ENCODE measurements around the gene TBC1D2B. TPM values are rescaled to one million over a fixed set of nuclear protein-coding genes. Genes with fewer than 3 reads are reported as not detected.
"Not testable (repeated sequence)": the region's sequence is repeated elsewhere in the genome, so short reads cannot be mapped to it uniquely, and the experiment has no call there.

Gene TBC1D2B
- total and polyA plus RNA-seq, 8 donors, result 9.3 to 61.7 (median 38.8) TPM

- Histone ChIP-seq H3K27ac (peak overlapping the region; percentile 50 to 81 (median 80)), H3K4me1 (peaks cover 44 to 84% (median 73%) of the 10 kb centered on the region in 4 donors)
- intact Hi-C loops (cut with DNase I; ENCODE audit: low total_unique reads); H3K36me3 ChIP-seq; H3K9me3 ChIP-seq; H3K4me3 ChIP-seq; H3K27me3 ChIP-seq: not testable (repeated sequence)
- DNase-seq, result peak; percentile 77 to 93
- peak; percentile 22 for TF ChIP-seq EP300 (IDR thresholded peaks at IDR 0.05)
- TF ChIP-seq POLR2AphosphoS5 (IDR thresholded peaks at IDR 0.05), result peak in 1 of 3 donors; percentile 63
- WGBS, 5 donors, result 13 to 38% (median 31%) methylated on average over 4 to 9 of the region's 9 CpGs
Measured at GRCh38 chr15:77991658-77992201, 85.8 kb downstream of the TBC1D2B start.

- Histone ChIP-seq H3K4me3 (no peak overlapping the region), H3K4me1 (peaks cover 44 to 77% (median 73%) of the 10 kb centered on the region in 4 donors), H3K27me3 (peaks cover 0 to 5% (median 0%) of the 10 kb centered on the region in 3 donors), H3K27ac (peak overlapping the region in 4 of 5 donors; percentile 50 to 81 (median 80)), H3K36me3 (peaks cover 0 to 4% (median 0%) of the 10 kb centered on the region in 4 donors), H3K9me3 (no peaks in the 10 kb centered on the region)
- intact Hi-C loops (cut with DNase I; ENCODE audit: low total_unique reads), result no loop called here
- DNase-seq, result no peak
- WGBS, 5 donors, result 82 to 94% (median 93%) methylated on average over 12 of the region's 12 CpGs
- TF ChIP-seq POLR2AphosphoS5 (IDR thresholded peaks at IDR 0.05) (no peak), CTCF (IDR thresholded peaks at IDR 0.05) (no peak), POLR2A (IDR thresholded peaks at IDR 0.05) (no peak), EP300 (IDR thresholded peaks at IDR 0.05) (no peak)
Measured at GRCh38 chr15:77991029-77991406, 86.5 kb downstream of the TBC1D2B start.

GRCh38 chr15:77989296-77990143, 88.0 kb downstream of the TBC1D2B start:
- TF ChIP-seq CTCF (IDR thresholded peaks at IDR 0.05) (no peak), POLR2A (IDR thresholded peaks at IDR 0.05) (no peak), EP300 (IDR thresholded peaks at IDR 0.05) (no peak)
- 62 to 79% (median 70%) methylated on average over 10 to 21 of the region's 22 CpGs for WGBS, 5 donors
- peaks cover 38 to 70% (median 67%) of the 10 kb centered on the region in 4 donors for H3K4me1 ChIP-seq
- no peaks in the 10 kb centered on the region for H3K9me3 ChIP-seq
- DNase-seq, result no peak
- H3K36me3 ChIP-seq, result peaks cover 0 to 4% (median 0%) of the 10 kb centered on the region in 4 donors
- intact Hi-C loops (cut with DNase I; ENCODE audit: low total_unique reads), result no loop called here
- peaks cover 0 to 5% (median 0%) of the 10 kb centered on the region in 3 donors for H3K27me3 ChIP-seq
- peak overlapping the region in 2 of 5 donors; percentile 1 to 81 for H3K27ac ChIP-seq
- H3K4me3 ChIP-seq, result no peak overlapping the region

- Histone ChIP-seq H3K27me3 (peaks cover 0 to 11% (median 7%) of the 10 kb centered on the region in 3 donors), H3K9me3 (no peaks in the 10 kb centered on the region), H3K4me1 (peaks cover 29 to 61% (median 59%) of the 10 kb centered on the region in 4 donors), H3K36me3 (peaks cover 0 to 4% (median 0%) of the 10 kb centered on the region in 4 donors), H3K4me3 (no peak overlapping the region), H3K27ac (no peak overlapping the region)
- intact Hi-C loops (cut with DNase I; ENCODE audit: low total_unique reads), result no loop called here
- WGBS, 5 donors, result 67 to 74% (median 69%) methylated on average over 24 to 34 of the region's 34 CpGs
- DNase-seq, result no peak
- TF ChIP-seq EP300 (IDR thresholded peaks at IDR 0.05) (no peak), CTCF (IDR thresholded peaks at IDR 0.05) (no peak), POLR2A (IDR thresholded peaks at IDR 0.05) (no peak), POLR2AphosphoS5 (IDR thresholded peaks at IDR 0.05) (no peak)
Measured at GRCh38 chr15:77988347-77989295, 88.9 kb downstream of the TBC1D2B start.

GRCh38 chr15:77987765-77988136, 89.8 kb downstream of the TBC1D2B start:
- H3K4me3 ChIP-seq; intact Hi-C loops (cut with DNase I; ENCODE audit: low total_unique reads); H3K27ac ChIP-seq; H3K36me3 ChIP-seq; H3K9me3 ChIP-seq: not testable (repeated sequence)
- peaks cover 21 to 56% (median 50%) of the 10 kb centered on the region in 4 donors for H3K4me1 ChIP-seq
- DNase-seq, result peak in 1 of 2 donors; percentile 59
- H3K27me3 ChIP-seq, result peaks cover 0 to 11% (median 7%) of the 10 kb centered on the region in 3 donors
- 22 to 57% (median 54%) methylated on average over 2 to 15 of the region's 15 CpGs for WGBS, 5 donors

Data from stomach (tissue), 9 donors.